Measurements from ENCODE around the gene SMIM35. TPM values are rescaled to one million over a fixed set of nuclear protein-coding genes. Genes with fewer than 3 reads are reported as not detected.

Gene SMIM35
- polyA plus RNA-seq, 1 of the 3 experiments (the other 2 are of a cell fraction), result not detected

DNA sequence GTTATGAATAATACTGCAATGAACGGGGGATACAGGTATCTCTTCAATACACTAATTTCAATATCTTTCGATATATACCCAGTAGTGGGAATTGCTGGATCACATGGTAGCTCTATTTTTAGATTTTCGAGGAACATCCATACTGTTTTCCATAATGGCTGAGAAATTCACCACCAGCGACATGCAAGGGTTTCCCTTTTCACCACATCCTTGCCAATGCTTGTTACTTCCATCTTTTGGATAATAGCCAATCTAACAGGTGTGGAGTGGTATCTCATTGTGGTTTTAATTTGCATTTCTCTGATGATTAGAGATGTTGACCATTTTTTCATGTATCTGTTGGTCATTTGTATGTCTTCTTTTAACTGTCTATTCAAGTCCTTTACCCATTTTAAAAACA, 94.6 kb downstream of the SMIM35 start:
- no peak overlapping the region for H3K4me3 ChIP-seq (ENCODE audit: low read depth in 2 of 2, low read length in 1 of 2)
- H3K27ac ChIP-seq (ENCODE audit: low read depth in 2 of 2, low read length in 1 of 2), result no peak overlapping the region
- TF ChIP-seq SMC3 (IDR thresholded peaks at IDR 0.05; ENCODE audit: low read depth, low read length) (no peak), RXRA (IDR thresholded peaks at IDR 0.05; ENCODE audit: borderline replicate concordance, low read depth) (no peak), RAD21 (IDR thresholded peaks at IDR 0.05; ENCODE audit: low read length) (no peak), POLR2AphosphoS5 (IDR thresholded peaks at IDR 0.05; ENCODE audit: low read depth, low read length) (no peak), CHD2 (IDR thresholded peaks at IDR 0.05; ENCODE audit: low read length, partially characterized antibody) (no peak), GABPA (IDR thresholded peaks at IDR 0.05; ENCODE audit: low read depth) (no peak), YY1 (IDR thresholded peaks at IDR 0.05; ENCODE audit: low read depth) (no peak), FOXM1 (IDR thresholded peaks at IDR 0.05; ENCODE audit: low read depth) (no peak), MXI1 (IDR thresholded peaks at IDR 0.05; ENCODE audit: low read depth, low read length) (no peak), ELF1 (IDR thresholded peaks at IDR 0.05) (no peak), SIN3A (IDR thresholded peaks at IDR 0.05; ENCODE audit: borderline replicate concordance, low read depth, low read length) (no peak), FOXJ3 (CRISPR knock-in tag; IDR thresholded peaks at IDR 0.05) (no peak)
- TF ChIP-seq, protein P1, sequence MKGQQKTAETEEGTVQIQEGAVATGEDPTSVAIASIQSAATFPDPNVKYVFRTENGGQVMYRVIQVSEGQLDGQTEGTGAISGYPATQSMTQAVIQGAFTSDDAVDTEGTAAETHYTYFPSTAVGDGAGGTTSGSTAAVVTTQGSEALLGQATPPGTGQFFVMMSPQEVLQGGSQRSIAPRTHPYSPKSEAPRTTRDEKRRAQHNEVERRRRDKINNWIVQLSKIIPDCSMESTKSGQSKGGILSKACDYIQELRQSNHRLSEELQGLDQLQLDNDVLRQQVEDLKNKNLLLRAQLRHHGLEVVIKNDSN (IDR thresholded peaks at IDR 0.05; ENCODE audit: borderline replicate concordance, low read depth), result no peak
- TF ChIP-seq, protein P2, sequence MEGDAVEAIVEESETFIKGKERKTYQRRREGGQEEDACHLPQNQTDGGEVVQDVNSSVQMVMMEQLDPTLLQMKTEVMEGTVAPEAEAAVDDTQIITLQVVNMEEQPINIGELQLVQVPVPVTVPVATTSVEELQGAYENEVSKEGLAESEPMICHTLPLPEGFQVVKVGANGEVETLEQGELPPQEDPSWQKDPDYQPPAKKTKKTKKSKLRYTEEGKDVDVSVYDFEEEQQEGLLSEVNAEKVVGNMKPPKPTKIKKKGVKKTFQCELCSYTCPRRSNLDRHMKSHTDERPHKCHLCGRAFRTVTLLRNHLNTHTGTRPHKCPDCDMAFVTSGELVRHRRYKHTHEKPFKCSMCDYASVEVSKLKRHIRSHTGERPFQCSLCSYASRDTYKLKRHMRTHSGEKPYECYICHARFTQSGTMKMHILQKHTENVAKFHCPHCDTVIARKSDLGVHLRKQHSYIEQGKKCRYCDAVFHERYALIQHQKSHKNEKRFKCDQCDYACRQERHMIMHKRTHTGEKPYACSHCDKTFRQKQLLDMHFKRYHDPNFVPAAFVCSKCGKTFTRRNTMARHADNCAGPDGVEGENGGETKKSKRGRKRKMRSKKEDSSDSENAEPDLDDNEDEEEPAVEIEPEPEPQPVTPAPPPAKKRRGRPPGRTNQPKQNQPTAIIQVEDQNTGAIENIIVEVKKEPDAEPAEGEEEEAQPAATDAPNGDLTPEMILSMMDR (IDR thresholded peaks at IDR 0.05), result no peak
- TF ChIP-seq, protein P3, sequence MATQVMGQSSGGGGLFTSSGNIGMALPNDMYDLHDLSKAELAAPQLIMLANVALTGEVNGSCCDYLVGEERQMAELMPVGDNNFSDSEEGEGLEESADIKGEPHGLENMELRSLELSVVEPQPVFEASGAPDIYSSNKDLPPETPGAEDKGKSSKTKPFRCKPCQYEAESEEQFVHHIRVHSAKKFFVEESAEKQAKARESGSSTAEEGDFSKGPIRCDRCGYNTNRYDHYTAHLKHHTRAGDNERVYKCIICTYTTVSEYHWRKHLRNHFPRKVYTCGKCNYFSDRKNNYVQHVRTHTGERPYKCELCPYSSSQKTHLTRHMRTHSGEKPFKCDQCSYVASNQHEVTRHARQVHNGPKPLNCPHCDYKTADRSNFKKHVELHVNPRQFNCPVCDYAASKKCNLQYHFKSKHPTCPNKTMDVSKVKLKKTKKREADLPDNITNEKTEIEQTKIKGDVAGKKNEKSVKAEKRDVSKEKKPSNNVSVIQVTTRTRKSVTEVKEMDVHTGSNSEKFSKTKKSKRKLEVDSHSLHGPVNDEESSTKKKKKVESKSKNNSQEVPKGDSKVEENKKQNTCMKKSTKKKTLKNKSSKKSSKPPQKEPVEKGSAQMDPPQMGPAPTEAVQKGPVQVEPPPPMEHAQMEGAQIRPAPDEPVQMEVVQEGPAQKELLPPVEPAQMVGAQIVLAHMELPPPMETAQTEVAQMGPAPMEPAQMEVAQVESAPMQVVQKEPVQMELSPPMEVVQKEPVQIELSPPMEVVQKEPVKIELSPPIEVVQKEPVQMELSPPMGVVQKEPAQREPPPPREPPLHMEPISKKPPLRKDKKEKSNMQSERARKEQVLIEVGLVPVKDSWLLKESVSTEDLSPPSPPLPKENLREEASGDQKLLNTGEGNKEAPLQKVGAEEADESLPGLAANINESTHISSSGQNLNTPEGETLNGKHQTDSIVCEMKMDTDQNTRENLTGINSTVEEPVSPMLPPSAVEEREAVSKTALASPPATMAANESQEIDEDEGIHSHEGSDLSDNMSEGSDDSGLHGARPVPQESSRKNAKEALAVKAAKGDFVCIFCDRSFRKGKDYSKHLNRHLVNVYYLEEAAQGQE (IDR thresholded peaks at IDR 0.05; ENCODE audit: low read depth, low read length), result no peak
- TF ChIP-seq, protein P4, sequence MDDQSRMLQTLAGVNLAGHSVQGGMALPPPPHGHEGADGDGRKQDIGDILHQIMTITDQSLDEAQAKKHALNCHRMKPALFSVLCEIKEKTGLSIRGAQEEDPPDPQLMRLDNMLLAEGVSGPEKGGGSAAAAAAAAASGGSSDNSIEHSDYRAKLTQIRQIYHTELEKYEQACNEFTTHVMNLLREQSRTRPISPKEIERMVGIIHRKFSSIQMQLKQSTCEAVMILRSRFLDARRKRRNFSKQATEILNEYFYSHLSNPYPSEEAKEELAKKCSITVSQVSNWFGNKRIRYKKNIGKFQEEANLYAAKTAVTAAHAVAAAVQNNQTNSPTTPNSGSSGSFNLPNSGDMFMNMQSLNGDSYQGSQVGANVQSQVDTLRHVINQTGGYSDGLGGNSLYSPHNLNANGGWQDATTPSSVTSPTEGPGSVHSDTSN (IDR thresholded peaks at IDR 0.05), result no peak
- H4K20me1 ChIP-seq (ENCODE audit: insufficient read depth), result no peaks in the 10 kb centered on the region
- H3K27me3 ChIP-seq (ENCODE audit: insufficient read depth), result peaks cover 2% of the 10 kb centered on the region; the same call in 1 of the 2 replicates
- H3K4me1 ChIP-seq (ENCODE audit: control insufficient read depth in 1 of 2, insufficient read depth in 2 of 2, low read depth in 1 of 2, low read length in 1 of 2), result no peaks in the 10 kb centered on the region
- POLR2A ChIA-PET, result no interaction called here
- H3K9me2 ChIP-seq, result no peaks in the 10 kb centered on the region
- H3F3A ChIP-seq (replicated peaks; ENCODE audit: insufficient read depth), result no peaks in the 10 kb centered on the region
- H2AFZ ChIP-seq (ENCODE audit: low read depth), result no peak overlapping the region
- no peak overlapping the region for H3K9ac ChIP-seq
- no peaks in the 10 kb centered on the region for H3K36me3 ChIP-seq (replicated peaks in 1 of 2; ENCODE audit: control insufficient read depth in 1 of 2, insufficient read depth in 2 of 2, low read length in 1 of 2)
- CTCF ChIA-PET, result no interaction called here
- DNase-seq, result no peak
- H3K79me2 ChIP-seq (ENCODE audit: insufficient read depth), result no peaks in the 10 kb centered on the region
- no peak overlapping the region for H3K4me2 ChIP-seq
- 56% methylated on average over 4 of the region's 4 CpGs for WGBS (ENCODE audit: low lambda C conversion rate)
- no peaks in the 10 kb centered on the region for H3K9me3 ChIP-seq

Measured in SK-N-SH (cell line).